ENCODE data around the gene CACNA1G. TPM values are rescaled to one million over a fixed set of nuclear protein-coding genes. Genes with fewer than 3 reads are reported as not detected.

CACNA1G gene
- total and polyA plus RNA-seq, 2 donors (not counting 3 experiments of a cell fraction or from before 2014, with no cell fraction given): not detected

DNA sequence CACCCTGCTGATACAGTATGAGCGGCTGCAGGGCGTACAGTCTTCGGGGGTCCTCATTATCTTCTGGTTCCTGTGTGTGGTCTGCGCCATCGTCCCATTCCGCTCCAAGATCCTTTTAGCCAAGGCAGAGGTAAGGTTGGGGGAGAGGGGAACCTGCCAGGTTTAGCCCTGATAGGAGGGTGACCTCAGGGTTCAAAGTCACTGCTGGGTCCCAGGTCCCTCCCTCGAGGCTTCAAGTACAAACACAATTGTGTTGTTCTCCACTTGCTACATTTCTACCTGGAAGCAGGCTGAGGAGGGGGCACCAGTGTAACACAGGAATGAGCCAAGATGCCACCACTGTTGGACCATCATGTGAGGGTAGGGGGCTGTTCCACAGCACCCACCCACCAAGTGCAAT lies 96.5 kb downstream of the CACNA1G start:
- no peak overlapping the region for H3K9ac ChIP-seq (replicated peaks; ENCODE audit: extremely low read depth, insufficient read depth, low read length)
- no peaks in the 10 kb centered on the region for H3K27me3 ChIP-seq (ENCODE audit: control insufficient read depth in 2 of 2, insufficient read depth in 2 of 2, low read length in 2 of 2)
- FAIRE-seq (no peak), DNase-seq (ENCODE audit: low read depth, low spot score) (no peak)
- dilution Hi-C loops (cut with MboI; ENCODE audit: extremely low pct_ligation_motif_present, low sequenced_read_pairs) (no loop called here), intact Hi-C loops (cut with micrococcal nuclease) (no loop called here)
- H3K27ac ChIP-seq (ENCODE audit: insufficient read depth, low read depth, low read length): no peak overlapping the region
- no peak overlapping the region for H3K4me2 ChIP-seq (ENCODE audit: insufficient read depth, low read length)
- peaks cover 24% of the 10 kb centered on the region for H3K4me1 ChIP-seq (ENCODE audit: control insufficient read depth, extremely low read depth, insufficient read depth, low read length)
- H4K20me1 ChIP-seq (replicated peaks; ENCODE audit: control insufficient read depth, extremely low read depth, insufficient read depth, low read length): no peaks in the 10 kb centered on the region
- H3K4me3 ChIP-seq (replicated peaks in 1 of 3; ENCODE audit: insufficient read depth in 1 of 3, low read depth in 1 of 3, low read length in 3 of 3): no peak overlapping the region
- TF ChIP-seq FOS (IDR thresholded peaks at IDR 0.05; ENCODE audit: borderline replicate concordance, insufficient read depth, low read length) (no peak), MYC (IDR thresholded peaks at IDR 0.05; ENCODE audit: low read depth, low read length) (no peak), POLR2AphosphoS5 (IDR thresholded peaks at IDR 0.05; ENCODE audit: insufficient read depth, low read depth, low read length) (no peak), EZH2 (IDR thresholded peaks at IDR 0.05; ENCODE audit: borderline replicate concordance, low read depth, low read length, severe bottlenecking) (no peak), POLR2A (IDR thresholded peaks at IDR 0.05; ENCODE audit: low read depth, low read length) (no peak), GATA2 (IDR thresholded peaks at IDR 0.05; ENCODE audit: insufficient read depth, insufficient read length, low read depth, low read length) (no peak)
- TF ChIP-seq, protein P1, sequence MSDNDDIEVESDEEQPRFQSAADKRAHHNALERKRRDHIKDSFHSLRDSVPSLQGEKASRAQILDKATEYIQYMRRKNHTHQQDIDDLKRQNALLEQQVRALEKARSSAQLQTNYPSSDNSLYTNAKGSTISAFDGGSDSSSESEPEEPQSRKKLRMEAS (IDR thresholded peaks at IDR 0.05; ENCODE audit: insufficient read depth, insufficient read length): no peak
- TF ChIP-seq, protein P2, sequence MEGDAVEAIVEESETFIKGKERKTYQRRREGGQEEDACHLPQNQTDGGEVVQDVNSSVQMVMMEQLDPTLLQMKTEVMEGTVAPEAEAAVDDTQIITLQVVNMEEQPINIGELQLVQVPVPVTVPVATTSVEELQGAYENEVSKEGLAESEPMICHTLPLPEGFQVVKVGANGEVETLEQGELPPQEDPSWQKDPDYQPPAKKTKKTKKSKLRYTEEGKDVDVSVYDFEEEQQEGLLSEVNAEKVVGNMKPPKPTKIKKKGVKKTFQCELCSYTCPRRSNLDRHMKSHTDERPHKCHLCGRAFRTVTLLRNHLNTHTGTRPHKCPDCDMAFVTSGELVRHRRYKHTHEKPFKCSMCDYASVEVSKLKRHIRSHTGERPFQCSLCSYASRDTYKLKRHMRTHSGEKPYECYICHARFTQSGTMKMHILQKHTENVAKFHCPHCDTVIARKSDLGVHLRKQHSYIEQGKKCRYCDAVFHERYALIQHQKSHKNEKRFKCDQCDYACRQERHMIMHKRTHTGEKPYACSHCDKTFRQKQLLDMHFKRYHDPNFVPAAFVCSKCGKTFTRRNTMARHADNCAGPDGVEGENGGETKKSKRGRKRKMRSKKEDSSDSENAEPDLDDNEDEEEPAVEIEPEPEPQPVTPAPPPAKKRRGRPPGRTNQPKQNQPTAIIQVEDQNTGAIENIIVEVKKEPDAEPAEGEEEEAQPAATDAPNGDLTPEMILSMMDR (IDR thresholded peaks at IDR 0.05; ENCODE audit: extremely low read depth in 1 of 2, insufficient read depth in 1 of 2, low read depth in 1 of 2, low read length in 2 of 2): no peak
- H3K79me2 ChIP-seq (ENCODE audit: control insufficient read depth, insufficient read depth, low read length): no peaks in the 10 kb centered on the region
- BruUV-seq (replicated peaks): no TSS peak
- H3K9me1 ChIP-seq (replicated peaks; ENCODE audit: control insufficient read depth, extremely low read depth, insufficient read depth, low read length): no peaks in the 10 kb centered on the region
- ChIA-PET CTCF (no interaction called here), POLR2A (no interaction called here)
- no peaks in the 10 kb centered on the region for H3K9me3 ChIP-seq (replicated peaks; ENCODE audit: control insufficient read depth, insufficient read depth, low read length)
- H3K36me3 ChIP-seq (ENCODE audit: control insufficient read depth in 2 of 2, extremely low read depth in 1 of 2, insufficient read depth in 2 of 2, low read length in 2 of 2): no peaks in the 10 kb centered on the region
- no peak overlapping the region for H2AFZ ChIP-seq (ENCODE audit: low read depth, low read length)

All from endothelial cell of umbilical vein (primary cell).